IgD-negative memory B cell (primary cell): ENCODE results near the gene BAZ2B. TPM values are rescaled to one million over a fixed set of nuclear protein-coding genes. Genes with fewer than 3 reads are reported as not detected.

Source experiments
- H3K27ac Mint-ChIP-seq, 3 donors: one replicate each; pipeline ENCODE4 v1.8.0; 2020 to 2022; ENCODE audit warnings: mild to moderate bottlenecking in 3 of 3, mixed read lengths in 3 of 3, moderate library complexity in 1 of 3
- H3K27me3 Mint-ChIP-seq: one replicate; pipeline ENCODE4 v1.8.0; 2021; ENCODE audit warnings: mixed read lengths
- H3K36me3 Mint-ChIP-seq: one replicate; pipeline ENCODE4 v1.8.0; 2020; ENCODE audit warnings: mild to moderate bottlenecking, mixed read lengths
- H3K4me1 Mint-ChIP-seq, 3 donors: one replicate each; pipeline ENCODE4 v1.8.0; 2020 to 2022; ENCODE audit warnings: mixed read lengths in 3 of 3, mild to moderate bottlenecking in 1 of 3
- H3K4me3 Mint-ChIP-seq, 4 donors: one replicate each; pipeline ENCODE4 v1.8.0; 2020 to 2022; ENCODE audit warnings: mild to moderate bottlenecking in 4 of 4, mixed read lengths in 4 of 4, moderate library complexity in 3 of 4
- H3K9me3 Mint-ChIP-seq, 3 donors: one replicate each; pipeline ENCODE4 v1.8.0; 2020 to 2021; ENCODE audit warnings: mixed read lengths in 3 of 3, mild to moderate bottlenecking in 1 of 3
- polyA plus RNA-seq: library from polyadenylated mRNA; unstranded; fragments of 300-500 nt; fragmentation: Illumina TruSeq; gene quantifications from one replicate; pipeline ENCODE4 v1.2.3, GENCODE V29; 2021

The BAZ2B gene
- polyA plus RNA-seq, 1 donor from 2014 or later: 17.3 TPM

GRCh38 chr2:159461076-159461475 lies 155.3 kb downstream of the BAZ2B start:
- no peaks in the 10 kb centered on the region for H3K27me3 Mint-ChIP-seq
- peaks cover 7 to 17% (median 16%) of the 10 kb centered on the region in 3 donors for H3K4me1 Mint-ChIP-seq
- H3K36me3 Mint-ChIP-seq: peaks cover 17% of the 10 kb centered on the region
- peaks cover 0 to 1% (median 0%) of the 10 kb centered on the region in 3 donors for H3K9me3 Mint-ChIP-seq
- no peak overlapping the region for H3K27ac Mint-ChIP-seq
- H3K4me3 Mint-ChIP-seq: no peak overlapping the region

GRCh38 chr2:159460227-159460626 lies 156.1 kb downstream of the BAZ2B start:
- Mint-ChIP-seq H3K36me3 (peaks cover 16% of the 10 kb centered on the region), H3K27me3 (no peaks in the 10 kb centered on the region), H3K4me3 (no peak overlapping the region), H3K9me3 (peaks cover 0 to 1% (median 0%) of the 10 kb centered on the region in 3 donors), H3K4me1 (peaks cover 7 to 18% (median 16%) of the 10 kb centered on the region in 3 donors), H3K27ac (no peak overlapping the region)

GRCh38 chr2:159459279-159459678 lies 157.1 kb downstream of the BAZ2B start:
- Mint-ChIP-seq H3K36me3 (peaks cover 15% of the 10 kb centered on the region), H3K4me1 (peaks cover 7 to 18% (median 16%) of the 10 kb centered on the region in 3 donors), H3K9me3 (no peaks in the 10 kb centered on the region), H3K4me3 (no peak overlapping the region), H3K27ac (no peak overlapping the region), H3K27me3 (no peaks in the 10 kb centered on the region)

- H3K4me3 Mint-ChIP-seq: peak overlapping the region in 1 of 4 donors; percentile 41
Measured at GRCh38 chr2:159457589-159457988, 158.8 kb downstream of the BAZ2B start.

GRCh38 chr2:159456500-159457426 lies 159.6 kb downstream of the BAZ2B start:
- Mint-ChIP-seq H3K27me3 (no peaks in the 10 kb centered on the region), H3K27ac (no peak overlapping the region), H3K36me3 (peaks cover 4% of the 10 kb centered on the region), H3K4me1 (peaks cover 4 to 18% (median 16%) of the 10 kb centered on the region in 3 donors), H3K9me3 (no peaks in the 10 kb centered on the region), H3K4me3 (no peak overlapping the region)

More at GRCh38 chr2:159457589-159457988, 158.8 kb downstream of the BAZ2B start:
- no peaks in the 10 kb centered on the region for H3K27me3 Mint-ChIP-seq
- peaks cover 7 to 18% (median 16%) of the 10 kb centered on the region in 3 donors for H3K4me1 Mint-ChIP-seq
- H3K9me3 Mint-ChIP-seq: no peaks in the 10 kb centered on the region
- peaks cover 8% of the 10 kb centered on the region for H3K36me3 Mint-ChIP-seq
- H3K27ac Mint-ChIP-seq: no peak overlapping the region

GRCh38 chr2:159455330-159455918 lies 160.9 kb downstream of the BAZ2B start:
- no peak overlapping the region for H3K27ac Mint-ChIP-seq
- no peaks in the 10 kb centered on the region for H3K9me3 Mint-ChIP-seq
- no peaks in the 10 kb centered on the region for H3K27me3 Mint-ChIP-seq
- no peak overlapping the region for H3K4me3 Mint-ChIP-seq
- peaks cover 1% of the 10 kb centered on the region for H3K36me3 Mint-ChIP-seq
- H3K4me1 Mint-ChIP-seq: peaks cover 4 to 16% (median 16%) of the 10 kb centered on the region in 3 donors

GRCh38 chr2:159454185-159454584 lies 162.2 kb downstream of the BAZ2B start:
- H3K27me3 Mint-ChIP-seq: no peaks in the 10 kb centered on the region
- no peak overlapping the region for H3K4me3 Mint-ChIP-seq
- H3K4me1 Mint-ChIP-seq: peaks cover 4 to 16% (median 16%) of the 10 kb centered on the region in 3 donors
- H3K9me3 Mint-ChIP-seq: no peaks in the 10 kb centered on the region
- H3K36me3 Mint-ChIP-seq: no peaks in the 10 kb centered on the region
- no peak overlapping the region for H3K27ac Mint-ChIP-seq

GRCh38 chr2:159450180-159450579 lies 166.2 kb downstream of the BAZ2B start:
- H3K4me3 Mint-ChIP-seq: no peak overlapping the region
- H3K27me3 Mint-ChIP-seq: no peaks in the 10 kb centered on the region
- H3K9me3 Mint-ChIP-seq: no peaks in the 10 kb centered on the region
- H3K27ac Mint-ChIP-seq: peak overlapping the region in 1 of 3 donors; percentile 9
- H3K4me1 Mint-ChIP-seq: no peaks in the 10 kb centered on the region
- H3K36me3 Mint-ChIP-seq: peaks cover 16% of the 10 kb centered on the region

- no peaks in the 10 kb centered on the region for H3K27me3 Mint-ChIP-seq
- no peak overlapping the region for H3K4me3 Mint-ChIP-seq
- peaks cover 16% of the 10 kb centered on the region for H3K36me3 Mint-ChIP-seq
- H3K4me1 Mint-ChIP-seq: no peaks in the 10 kb centered on the region
- H3K27ac Mint-ChIP-seq: no peak overlapping the region
- no peaks in the 10 kb centered on the region for H3K9me3 Mint-ChIP-seq
Measured at GRCh38 chr2:159449504-159450124, 166.7 kb downstream of the BAZ2B start.

- H3K27ac Mint-ChIP-seq: no peak overlapping the region
Measured at GRCh38 chr2:159446817-159447216, 169.5 kb downstream of the BAZ2B start.

GRCh38 chr2:159446201-159446600 lies 170.1 kb downstream of the BAZ2B start:
- no peaks in the 10 kb centered on the region for H3K9me3 Mint-ChIP-seq
- peaks cover 29% of the 10 kb centered on the region for H3K36me3 Mint-ChIP-seq
- H3K27ac Mint-ChIP-seq: no peak overlapping the region
- no peaks in the 10 kb centered on the region for H3K27me3 Mint-ChIP-seq
- H3K4me3 Mint-ChIP-seq: no peak overlapping the region
- no peaks in the 10 kb centered on the region for H3K4me1 Mint-ChIP-seq

More at GRCh38 chr2:159446817-159447216, 169.5 kb downstream of the BAZ2B start:
- H3K27me3 Mint-ChIP-seq: no peaks in the 10 kb centered on the region
- no peaks in the 10 kb centered on the region for H3K9me3 Mint-ChIP-seq
- no peak overlapping the region for H3K4me3 Mint-ChIP-seq
- H3K36me3 Mint-ChIP-seq: peaks cover 29% of the 10 kb centered on the region
- H3K4me1 Mint-ChIP-seq: no peaks in the 10 kb centered on the region

- no peaks in the 10 kb centered on the region for H3K27me3 Mint-ChIP-seq
- H3K4me1 Mint-ChIP-seq: peaks cover 0 to 2% (median 0%) of the 10 kb centered on the region in 3 donors
- H3K9me3 Mint-ChIP-seq: no peaks in the 10 kb centered on the region
- H3K4me3 Mint-ChIP-seq: no peak overlapping the region
- H3K27ac Mint-ChIP-seq: no peak overlapping the region
- H3K36me3 Mint-ChIP-seq: peaks cover 29% of the 10 kb centered on the region
Measured at GRCh38 chr2:159445307-159445706, 171.0 kb downstream of the BAZ2B start.

GRCh38 chr2:159444754-159445153 lies 171.6 kb downstream of the BAZ2B start:
- Mint-ChIP-seq H3K9me3 (no peaks in the 10 kb centered on the region), H3K4me1 (peaks cover 0 to 2% (median 0%) of the 10 kb centered on the region in 3 donors), H3K27ac (no peak overlapping the region), H3K27me3 (no peaks in the 10 kb centered on the region), H3K36me3 (peaks cover 30% of the 10 kb centered on the region), H3K4me3 (no peak overlapping the region)

- H3K4me1 Mint-ChIP-seq: peaks cover 0 to 2% (median 0%) of the 10 kb centered on the region in 3 donors
- H3K27ac Mint-ChIP-seq: no peak overlapping the region
- no peaks in the 10 kb centered on the region for H3K27me3 Mint-ChIP-seq
- H3K4me3 Mint-ChIP-seq: no peak overlapping the region
- peaks cover 28% of the 10 kb centered on the region for H3K36me3 Mint-ChIP-seq
- H3K9me3 Mint-ChIP-seq: no peaks in the 10 kb centered on the region
Measured at GRCh38 chr2:159442159-159442852, 174.0 kb downstream of the BAZ2B start.
